T-helper 1 cell treated with Interleukin-12 subunit alpha and Interleukin-12 subunit beta and Interleukin-4 antibody, amounts not matched to agents 30 ng/mL and 1 ng/mL, for 36 hours (primary cell): ENCODE results near the gene MAP3K20. TPM values are rescaled to one million over a fixed set of nuclear protein-coding genes. Genes with fewer than 3 reads are reported as not detected.

Source experiments
- intact Hi-C: fragments of 100-400 bp; cut with micrococcal nuclease; formaldehyde crosslinking; loops from one replicate; pipeline ENCODE4 v1.15.1; 2024
- total RNA-seq: library from RNA; stranded (reverse); gene quantifications from 2 replicates; pipeline ENCODE4 v1.2.3, GENCODE V29; 2022

The MAP3K20 gene
- total RNA-seq, 1 donor from 2014 or later, result 16.8 TPM

DNA sequence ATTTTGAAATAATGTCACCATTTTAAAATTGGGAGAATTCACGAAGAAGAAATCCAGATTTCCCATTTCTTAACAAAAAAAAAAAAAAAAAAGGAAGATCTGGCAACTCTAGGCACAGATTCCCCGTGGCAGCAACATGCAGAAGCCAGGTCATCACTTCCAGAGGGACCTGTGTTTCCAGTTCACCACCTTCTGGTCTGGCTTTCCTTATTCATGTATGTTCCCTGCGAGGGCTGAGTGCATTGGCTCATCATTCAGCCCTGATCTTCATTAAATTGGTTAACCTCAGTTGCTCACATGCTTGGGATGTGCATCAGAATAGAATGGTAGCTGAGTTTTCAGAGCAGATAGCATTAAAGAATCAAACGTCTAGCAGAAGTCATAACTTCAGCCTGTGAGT, 25.0 kb upstream of the MAP3K20 start:
- intact Hi-C loops, result no loop called here

DNA sequence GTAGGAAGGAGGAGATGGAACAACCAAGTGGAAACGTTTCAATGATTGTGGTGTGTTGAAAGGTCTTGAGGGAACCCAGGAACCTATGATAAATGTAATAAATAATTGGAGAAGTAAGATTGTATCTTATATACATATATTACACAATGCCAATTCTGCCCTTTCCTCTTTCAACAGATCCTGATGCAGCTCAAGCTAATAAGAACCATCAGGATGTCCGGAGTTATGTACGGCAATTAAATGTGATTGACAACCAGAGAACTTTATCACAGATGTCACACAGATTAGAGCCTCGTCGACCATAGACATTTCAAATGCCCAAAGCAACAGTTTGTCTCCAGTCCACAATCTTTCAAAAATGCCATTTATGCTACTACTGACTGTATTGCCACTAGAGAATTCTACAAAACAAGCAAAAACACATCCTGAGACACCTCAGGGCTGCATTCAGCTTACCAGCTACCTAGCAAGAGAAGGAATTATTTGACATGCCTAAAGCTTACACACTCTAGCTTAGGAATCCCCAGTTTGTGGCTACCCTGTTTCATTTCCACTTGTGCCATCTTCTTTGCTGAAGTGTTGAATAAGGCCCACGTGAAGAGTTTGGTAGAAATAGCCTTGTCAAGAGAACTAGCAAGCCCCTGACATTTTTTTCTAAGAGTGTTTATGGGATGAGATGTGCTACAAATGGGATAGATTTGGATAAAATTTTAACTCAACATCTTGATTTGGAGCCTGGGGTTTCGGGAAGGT, 24.0 kb upstream of the MAP3K20 start:
- intact Hi-C loops, result no loop called here

- intact Hi-C loops, result no loop called here
Measured at GRCh38 chr2:173053043-173053699, 22.5 kb upstream of the MAP3K20 start.

DNA sequence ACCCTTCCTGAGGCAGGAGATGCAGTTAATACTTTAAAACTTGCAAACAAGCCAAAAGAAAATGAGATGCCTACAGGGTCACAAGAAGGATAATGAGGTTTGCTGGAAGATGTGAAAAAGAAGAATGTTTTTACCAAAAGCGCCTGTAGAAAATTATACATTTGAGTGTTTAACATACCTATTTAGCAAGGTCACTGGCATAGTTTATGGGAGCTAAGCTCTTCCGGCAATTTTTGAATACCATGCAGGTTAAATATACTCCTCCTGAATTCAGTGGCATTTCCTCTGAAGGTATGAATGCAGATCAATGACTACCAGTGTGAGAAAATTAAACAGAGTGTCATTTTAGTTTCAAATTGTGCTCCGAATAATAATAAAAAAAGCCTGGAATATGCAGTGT, 21.2 kb upstream of the MAP3K20 start:
- intact Hi-C loops, result no loop called here

GRCh38 chr2:173056705-173057364, 18.8 kb upstream of the MAP3K20 start:
- intact Hi-C loops, result no loop called here

DNA sequence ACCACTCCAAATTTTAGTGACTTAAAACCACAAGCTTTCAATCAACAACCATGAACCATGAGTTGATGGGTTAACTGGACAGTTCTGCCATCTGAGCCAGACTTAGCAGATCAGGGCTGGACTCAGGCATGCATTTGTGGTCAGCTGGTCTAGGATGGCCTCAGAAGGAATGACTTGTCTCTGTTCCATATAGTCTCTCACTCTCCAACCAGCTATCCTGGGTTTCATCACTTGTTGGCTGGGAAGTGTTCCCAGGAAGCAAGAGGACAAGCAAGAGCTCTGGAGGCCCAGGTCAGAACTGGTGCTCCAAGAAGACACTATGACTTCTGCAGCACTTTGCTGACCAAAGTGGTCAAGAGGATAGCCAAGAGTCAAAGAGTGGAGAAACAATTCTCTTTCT, 17.5 kb upstream of the MAP3K20 start:
- intact Hi-C loops, result no loop called here

- intact Hi-C loops, result no loop called here
Measured at GRCh38 chr2:173058673-173059072, 17.0 kb upstream of the MAP3K20 start.

DNA sequence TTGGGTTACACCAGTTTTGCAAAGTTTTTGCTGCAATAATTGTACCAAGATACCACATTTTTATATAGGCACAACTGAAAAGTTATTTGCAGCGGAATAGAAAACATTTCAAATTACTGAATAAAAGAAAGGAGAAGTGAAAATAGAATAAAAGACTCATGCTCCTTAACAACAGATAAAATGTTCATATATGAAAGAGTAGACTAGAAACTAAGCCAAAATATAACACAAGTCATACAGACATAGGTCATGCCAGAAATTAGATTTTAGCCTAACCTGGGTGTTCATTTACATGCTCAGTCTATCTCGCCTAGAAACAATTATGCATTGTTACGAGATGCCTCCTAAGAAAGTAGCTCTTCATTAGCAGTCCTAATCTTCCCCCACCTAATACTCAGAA, 16.4 kb upstream of the MAP3K20 start:
- intact Hi-C loops, result no loop called here

DNA sequence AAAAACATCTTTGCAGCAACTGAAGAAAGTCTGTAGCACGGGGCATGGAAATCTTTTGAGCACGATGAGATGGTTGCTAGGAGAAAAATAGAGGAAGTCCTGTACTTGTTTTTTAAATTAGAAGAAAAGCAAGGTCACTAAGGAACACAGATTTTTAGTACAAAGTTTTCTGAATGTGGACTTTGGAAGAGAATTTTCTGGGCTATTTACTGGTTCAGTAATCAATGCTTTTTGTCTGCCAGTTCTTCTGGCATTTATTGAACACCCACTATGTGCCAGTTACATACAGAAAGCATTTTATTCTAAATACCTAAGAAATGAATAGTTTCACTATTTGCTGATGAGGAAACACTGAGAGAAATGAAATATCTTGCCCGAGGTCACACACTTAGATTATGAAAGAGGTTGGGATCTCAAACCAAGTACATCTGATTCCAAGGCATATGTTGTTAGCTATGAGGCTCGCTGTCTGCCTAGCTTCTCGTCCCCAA, 15.6 kb upstream of the MAP3K20 start:
- intact Hi-C loops, result no loop called here

- intact Hi-C loops, result no loop called here
Measured at GRCh38 chr2:173062801-173063200, 12.8 kb upstream of the MAP3K20 start.

DNA sequence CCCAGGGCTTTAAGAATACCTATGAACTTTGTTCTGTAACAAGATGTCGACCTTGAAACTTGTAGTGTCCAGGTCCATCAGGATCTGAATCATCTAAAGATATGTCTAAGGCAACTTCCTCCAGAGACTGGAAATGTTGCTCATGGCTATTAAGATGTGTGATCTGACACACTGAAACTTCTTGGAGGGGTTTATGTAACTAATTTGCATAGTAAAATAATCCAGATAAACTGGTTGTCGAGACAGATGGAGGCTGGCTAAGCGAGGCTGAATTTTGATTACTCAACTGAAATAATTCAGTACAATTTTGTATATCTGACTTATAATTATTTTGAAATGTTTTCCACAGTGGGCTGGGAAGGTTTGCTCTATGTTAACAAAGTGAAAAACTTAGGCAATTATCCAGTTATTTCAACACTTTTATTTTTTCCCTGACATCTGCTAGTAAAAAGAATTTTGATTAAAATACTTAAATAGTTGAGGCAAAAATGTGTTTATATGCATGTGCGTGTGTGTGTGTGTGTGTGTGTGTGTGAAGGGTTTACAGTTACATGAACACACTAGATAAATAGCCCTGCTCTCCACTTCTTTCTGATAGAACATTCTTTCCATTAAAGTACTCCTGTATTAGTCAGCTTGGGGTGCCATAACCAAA, 11.4 kb upstream of the MAP3K20 start:
- intact Hi-C loops, result no loop called here

GRCh38 chr2:173066887-173067676, 8.6 kb upstream of the MAP3K20 start:
- intact Hi-C loops, result no loop called here

GRCh38 chr2:173075056-173075780, 428 bp upstream of the MAP3K20 start:
- intact Hi-C loops, result loop anchor here (1.0 to 10.0 kb wide), 5 partner anchors 48 to 1170 kb away; partner anchors contain the start of genes CDCA7 and OLA1

GRCh38 chr2:173076581-173077345, 1.1 kb downstream of the MAP3K20 start:
- intact Hi-C loops, result loop anchor here (1.0 to 10.0 kb wide), 3 partner anchors 56 to 1168 kb away; partner anchors contain the start of gene OLA1

DNA sequence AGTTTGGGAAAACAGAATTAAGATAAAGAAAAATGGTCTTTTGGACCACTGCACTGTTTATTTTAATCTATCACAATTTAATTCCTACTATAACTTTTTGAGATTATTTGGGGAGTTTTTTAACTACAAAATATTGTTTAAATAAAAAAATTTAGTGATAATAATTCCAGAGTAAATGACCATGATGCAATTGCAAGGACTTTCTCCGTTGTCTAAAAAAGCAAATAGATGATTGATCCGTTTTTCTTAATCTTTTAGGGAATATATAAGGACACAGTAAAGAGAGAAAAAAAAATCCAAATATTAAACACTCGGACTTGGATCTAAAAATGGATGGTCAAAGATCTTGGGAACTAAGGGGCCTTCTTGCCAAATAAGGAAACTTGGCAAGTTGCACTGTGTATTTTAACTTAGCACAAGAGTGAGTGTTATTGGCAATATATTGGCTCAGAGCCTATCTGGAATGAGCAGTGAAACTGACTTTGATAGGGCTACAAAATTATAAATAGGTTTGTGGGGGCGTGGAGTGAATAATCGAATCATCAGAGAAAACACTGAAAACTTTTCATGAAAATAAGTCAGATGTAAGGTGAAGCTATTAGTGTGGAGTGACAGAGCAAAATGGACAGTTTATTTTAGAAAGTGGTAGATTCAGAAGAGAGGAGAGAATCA, 2.0 kb downstream of the MAP3K20 start:
- intact Hi-C loops, result loop anchor here (5.0 to 10.0 kb wide), 2 partner anchors 55 to 1167 kb away; partner anchors contain the start of gene OLA1

DNA sequence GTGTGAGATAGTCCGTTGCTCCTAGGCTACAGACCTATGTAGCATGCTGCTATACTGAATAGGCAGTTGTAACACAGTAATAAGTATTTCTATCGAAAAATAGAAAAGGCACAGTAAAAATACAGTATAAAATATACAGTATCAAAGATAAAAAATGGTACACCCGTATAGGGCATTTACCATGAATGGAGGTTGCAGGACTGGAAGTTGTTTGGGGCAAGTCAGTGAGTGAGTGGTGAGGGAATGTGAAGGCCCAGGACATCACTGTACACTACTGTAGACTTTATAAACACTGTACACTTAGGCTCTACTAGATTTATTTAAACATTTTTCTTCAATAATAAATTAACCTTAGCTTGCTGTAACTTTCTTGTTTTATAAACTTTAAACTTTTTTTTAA, 3.5 kb downstream of the MAP3K20 start:
- intact Hi-C loops, result loop anchor here (5.0 to 10.0 kb wide), 2 partner anchors 53 to 1166 kb away; partner anchors contain the start of gene OLA1

- intact Hi-C loops, result loop anchor here (5.0 to 10.0 kb wide), 2 partner anchors 52 to 1165 kb away; partner anchors contain the start of gene OLA1
Measured at GRCh38 chr2:173079973-173080860, 4.6 kb downstream of the MAP3K20 start.
